Measurements from ENCODE around the gene BTAF1.

DNA sequence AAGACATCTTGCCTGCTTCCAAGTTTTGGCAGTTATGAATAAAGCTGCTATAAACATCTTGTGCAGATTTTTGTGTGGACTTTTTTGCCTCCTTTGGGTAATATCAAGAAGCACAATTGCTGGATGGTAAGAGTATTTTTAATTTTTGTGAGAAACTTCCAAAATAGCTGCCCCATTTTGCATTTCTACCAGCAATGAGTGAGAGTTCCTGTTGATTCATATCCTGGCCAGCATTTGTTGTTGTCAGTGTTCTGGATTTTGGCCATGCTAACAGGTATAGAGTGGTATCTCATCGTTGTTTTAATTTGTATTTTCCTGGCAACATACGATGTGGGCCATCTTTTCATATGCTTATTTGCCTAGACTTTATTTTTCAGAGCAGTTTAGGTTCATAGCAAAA lies 53.9 kb downstream of the BTAF1 start:
- TF ChIP-seq, protein P1, sequence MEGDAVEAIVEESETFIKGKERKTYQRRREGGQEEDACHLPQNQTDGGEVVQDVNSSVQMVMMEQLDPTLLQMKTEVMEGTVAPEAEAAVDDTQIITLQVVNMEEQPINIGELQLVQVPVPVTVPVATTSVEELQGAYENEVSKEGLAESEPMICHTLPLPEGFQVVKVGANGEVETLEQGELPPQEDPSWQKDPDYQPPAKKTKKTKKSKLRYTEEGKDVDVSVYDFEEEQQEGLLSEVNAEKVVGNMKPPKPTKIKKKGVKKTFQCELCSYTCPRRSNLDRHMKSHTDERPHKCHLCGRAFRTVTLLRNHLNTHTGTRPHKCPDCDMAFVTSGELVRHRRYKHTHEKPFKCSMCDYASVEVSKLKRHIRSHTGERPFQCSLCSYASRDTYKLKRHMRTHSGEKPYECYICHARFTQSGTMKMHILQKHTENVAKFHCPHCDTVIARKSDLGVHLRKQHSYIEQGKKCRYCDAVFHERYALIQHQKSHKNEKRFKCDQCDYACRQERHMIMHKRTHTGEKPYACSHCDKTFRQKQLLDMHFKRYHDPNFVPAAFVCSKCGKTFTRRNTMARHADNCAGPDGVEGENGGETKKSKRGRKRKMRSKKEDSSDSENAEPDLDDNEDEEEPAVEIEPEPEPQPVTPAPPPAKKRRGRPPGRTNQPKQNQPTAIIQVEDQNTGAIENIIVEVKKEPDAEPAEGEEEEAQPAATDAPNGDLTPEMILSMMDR (IDR thresholded peaks at IDR 0.05): no peak
- no peak for TF ChIP-seq POLR2A (IDR thresholded peaks at IDR 0.05)
